Heart right ventricle (tissue), 16 donors: ENCODE data around the gene SELL. TPM values are rescaled to one million over a fixed set of nuclear protein-coding genes. Genes with fewer than 3 reads are reported as not detected.
"Not testable (repeated sequence)": the region's sequence is repeated elsewhere in the genome, so short reads cannot be mapped to it uniquely, and the experiment has no call there.

Experiments used
- ATAC-seq, 8 donors: fragments of 200-7000 bp; cut with Tn5 transposase; one replicate each; pipeline ENCODE4 v1.9.1; 2020; ENCODE audit warnings: mild to moderate bottlenecking in 8 of 8, moderate library complexity in 8 of 8, moderate number of reproducible peaks in 1 of 8
- DNase-seq, 2 donors: peaks; one replicate each; pipeline ENCODE4 v3.0.0-alpha.2; 2020
- H3K27ac ChIP-seq, 10 donors: fragments of 200-600 bp; sonication (generic) in 2 of 10; one replicate each; pipeline versions ENCODE4 v1.5.0 to v1.8.0; 2020 to 2022; ENCODE audit warnings: mild to moderate bottlenecking in 3 of 10
- H3K27me3 ChIP-seq, 7 donors: fragments of 200-600 bp; one replicate each; pipeline ENCODE4 v1.8.0; 2021 to 2022; ENCODE audit warnings: mild to moderate bottlenecking in 2 of 7
- H3K36me3 ChIP-seq, 9 donors: fragments of 200-600 bp; sonication (generic) in 1 of 9; one replicate each; pipeline versions ENCODE4 v1.5.0 to v1.8.0; 2020 to 2022; ENCODE audit warnings: mild to moderate bottlenecking in 2 of 9
- H3K4me1 ChIP-seq, 9 donors: fragments of 200-600 bp; sonication (generic) in 1 of 9; one replicate each; pipeline versions ENCODE4 v1.5.0 to v1.8.0; 2020 to 2022; ENCODE audit warnings: mild to moderate bottlenecking in 4 of 9
- H3K4me3 ChIP-seq, 10 donors: fragments of 200-600 bp; sonication (generic) in 2 of 10; one replicate each; pipeline versions ENCODE4 v1.5.0 to v1.8.0; 2020 to 2022; ENCODE audit warnings: mild to moderate bottlenecking in 7 of 10, moderate library complexity in 2 of 10
- H3K9me3 ChIP-seq, 11 donors: fragments of 200-600 bp in 10 of 11; sonication (generic) in 2 of 11; one replicate each; pipeline versions ENCODE4 v1.5.0 to v1.8.0; 2013 to 2022; ENCODE audit warnings: mild to moderate bottlenecking in 2 of 11, control low read depth in 1 of 11, moderate library complexity in 1 of 11
- CTCF ChIP-seq, 9 donors: fragments of 200-600 bp; sonication (generic) in 2 of 9; IDR thresholded peaks; one replicate each; pipeline versions ENCODE4 v1.5.0 to v1.8.0; 2021 to 2022; ENCODE audit warnings: antibody characterized with exemption in 9 of 9, mild to moderate bottlenecking in 5 of 9, moderate library complexity in 1 of 9
- WGBS, 2 donors: extraction: QIAGEN DNeasy Blood & Tissue Kit; methylation state at CpG; one replicate each; pipeline ENCODE4 v1.1.7; 2013; ENCODE audit warnings: inconsistent platforms in 1 of 2; 5-methylcytosine and 5-hydroxymethylcytosine counted together
- intact Hi-C, 10 donors: fragments of 100-400 bp; cut with DNase I; formaldehyde crosslinking; loops; one replicate each; pipeline versions ENCODE4 v1.11.1 to v1.14.2; 2022
- polyA plus RNA-seq, 2 donors: library from polyadenylated mRNA; stranded (reverse); fragments of 200-250 nt; gene quantifications; one replicate each; pipeline ENCODE4 v1.2.3, GENCODE V29; 2013
- total RNA-seq, 10 donors: library from RNA; stranded (reverse); fragmentation: NEBNext Ultra II Directional in 3 of 10; extraction: Animal tissue kit (Norgen Biotek cat#: 25700) in 3 of 10; gene quantifications; one replicate each; pipeline versions ENCODE4 v1.2.1 to v1.2.4, GENCODE V29; 2021 to 2023
- donor health status: Arrhythmogenic right ventricular cardiomyopathy.
- donor health status: ischemic (EF 13 %, LVEDD 7.1; RV severe dilation, severe dysfunction).
- donor health status: healthy with polysubstance abuse.
- donor health status: DM: no; HTN: yes; CAD: no.
- donor health status: DM: no; HTN: no; CAD: no.
- donor health status: ischemic (EF 25% LVEDD 6.9; RV normal size, moderate dysfunction).
- donor health status: ischemic (EF 25% LVEDD 5.7; RV mildly dilated, moderate dysfunction).
- donor health status: healthy.
- donor health status: DM: yes; HTN: yes; CAD: no.
- donor health status: Ischemic cardiomyopathy.
- donor health status: ischemic (EF 35%, LVEDD 5.7; RV mildly dilated, moderate dysfunction).
- donor health status: nonischemic (EF 11% LVEDD 7.7; RV severe dilation, severe dysfunction).
- donor health status: DM: yes; HTN: yes; CAD: no.
- donor health status: PGD.
- donor health status: ischemic (EF 29% LVEDD 5.4; RV normal size, mild dysfunction).
- donor health status: nonischemic (EF 23%, LVEDD 6.1; RV moderate dilation, normal function).

SELL gene
- total and polyA plus RNA-seq, 12 donors, result 0.59 to 8.5 (median 1.6) TPM

GRCh38 chr1:169722779-169723178 is 11.4 kb upstream of the SELL start:
- TF ChIP-seq CTCF (IDR thresholded peaks at IDR 0.05), result no peak
- Histone ChIP-seq H3K27ac (no peak overlapping the region), H3K27me3 (no peaks in the 10 kb centered on the region), H3K9me3 (no peaks in the 10 kb centered on the region), H3K4me3 (no peak overlapping the region), H3K36me3 (peaks cover 0 to 7% (median 0%) of the 10 kb centered on the region in 9 donors), H3K4me1 (peaks cover 0 to 5% (median 0%) of the 10 kb centered on the region in 9 donors)
- DNase-seq, result no peak
- ATAC-seq, result no peak
- intact Hi-C loops, result no loop called here

GRCh38 chr1:169715100-169715499 is 3.7 kb upstream of the SELL start:
- H3K36me3 ChIP-seq, ATAC-seq, H3K27ac ChIP-seq, DNase-seq, H3K27me3 ChIP-seq, H3K4me3 ChIP-seq: not testable (repeated sequence)
- peaks cover 0 to 30% (median 13%) of the 10 kb centered on the region in 11 donors for H3K9me3 ChIP-seq
- intact Hi-C loops, result loop anchor here in 2 of 10 donors (5.0 to 10.0 kb wide), 2 partner anchors 110 to 163 kb away; no protein-coding TSS in a partner anchor
- peaks cover 0 to 15% (median 0%) of the 10 kb centered on the region in 9 donors for H3K4me1 ChIP-seq
- WGBS, 2 donors, result 74 to 85% methylated on average over 2 of the region's 2 CpGs

- not testable (repeated sequence) for ATAC-seq, DNase-seq, H3K4me3 ChIP-seq, H3K27ac ChIP-seq, H3K36me3 ChIP-seq
- Histone ChIP-seq H3K4me1 (peaks cover 0 to 15% (median 0%) of the 10 kb centered on the region in 9 donors), H3K27me3 (peaks cover 0 to 15% (median 3%) of the 10 kb centered on the region in 7 donors), H3K9me3 (peaks cover 0 to 30% (median 13%) of the 10 kb centered on the region in 11 donors)
- intact Hi-C loops, result loop anchor here in 9 of 10 donors (2.0 to 10.0 kb wide), 7 partner anchors 108 to 162 kb away; partner anchors contain the start of gene F5 (in 1 of the 9)
- WGBS, 2 donors, result 86 to 96% methylated on average over 5 of the region's 5 CpGs
Observed at GRCh38 chr1:169713090-169713489, 1.7 kb upstream of the SELL start.

GRCh38 chr1:169712309-169712631 is 850 bp upstream of the SELL start:
- H3K4me1 ChIP-seq, result peaks cover 0 to 16% (median 0%) of the 10 kb centered on the region in 9 donors
- peak overlapping the region in 1 of 10 donors; percentile 75 for H3K27ac ChIP-seq
- ATAC-seq, result no peak
- H3K27me3 ChIP-seq, result peaks cover 0 to 15% (median 3%) of the 10 kb centered on the region in 7 donors
- peaks cover 0 to 27% (median 13%) of the 10 kb centered on the region in 11 donors for H3K9me3 ChIP-seq
- no peak overlapping the region for H3K4me3 ChIP-seq
- no peaks in the 10 kb centered on the region for H3K36me3 ChIP-seq
- peak in 1 of 9 donors; percentile 16 for TF ChIP-seq CTCF (IDR thresholded peaks at IDR 0.05)
- 91% methylated on average over 2 of the region's 2 CpGs for WGBS, 2 donors
- no peak for DNase-seq
- intact Hi-C loops, result loop anchor here in 9 of 10 donors (1.0 to 10.0 kb wide), 8 partner anchors 107 to 161 kb away; partner anchors contain the start of gene F5 (in 1 of the 9)

- intact Hi-C loops, result no loop called here
- Histone ChIP-seq H3K4me1 (peaks cover 0 to 44% (median 0%) of the 10 kb centered on the region in 9 donors), H3K27me3 (peaks cover 0 to 19% (median 11%) of the 10 kb centered on the region in 7 donors), H3K9me3 (peaks cover 0 to 10% (median 7%) of the 10 kb centered on the region in 11 donors), H3K27ac (peak overlapping the region in 1 of 10 donors; percentile 75), H3K4me3 (peak overlapping the region in 1 of 10 donors; percentile 45), H3K36me3 (no peaks in the 10 kb centered on the region)
- WGBS, 2 donors, result 79 to 85% methylated on average over 3 of the region's 3 CpGs
- ATAC-seq (no peak), DNase-seq (no peak)
- TF ChIP-seq CTCF (IDR thresholded peaks at IDR 0.05), result no peak
Observed at GRCh38 chr1:169708647-169709046, 2.8 kb downstream of the SELL start.
